ENCODE data around the gene LARP4B.

LARP4B gene

DNA sequence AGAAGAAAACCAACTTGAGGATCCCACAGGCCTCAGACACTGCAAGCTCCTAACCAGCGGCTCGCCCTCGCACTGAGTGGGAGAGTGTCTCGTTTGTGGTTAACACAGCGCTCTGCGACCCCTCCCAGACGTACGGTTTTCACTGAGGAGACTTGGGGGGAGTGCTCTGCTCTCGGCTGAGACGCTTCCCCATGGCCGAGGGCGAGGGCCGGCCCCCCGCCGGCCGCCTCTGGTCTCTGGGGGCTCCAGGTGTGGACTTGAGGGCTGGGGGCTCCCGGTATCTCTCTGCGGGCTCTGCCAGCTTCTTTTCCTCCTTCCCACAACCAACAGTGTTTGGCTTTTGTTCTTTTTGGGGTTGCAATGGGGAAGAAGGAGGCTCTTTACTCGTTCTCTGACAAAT, 118.7 kb downstream of the LARP4B start:
- H2AFZ ChIP-seq (ENCODE audit: insufficient read depth, low read length, poor library complexity) = no peak overlapping the region
- H3K27ac ChIP-seq (ENCODE audit: low read depth, low read length) = no peak overlapping the region
- no peaks in the 10 kb centered on the region for H3K4me1 ChIP-seq (ENCODE audit: control insufficient read depth in 1 of 2, insufficient read depth in 2 of 2, low read length in 2 of 2)
- no peaks in the 10 kb centered on the region for H3K27me3 ChIP-seq (ENCODE audit: insufficient read depth, low read length)
- no peak overlapping the region for H4K12ac ChIP-seq (ENCODE audit: low read depth, low read length)
- no peak overlapping the region for H3K14ac ChIP-seq (ENCODE audit: low read length)
- H2BK12ac ChIP-seq (ENCODE audit: low read length) = no peak overlapping the region
- H3K4me3 ChIP-seq (ENCODE audit: low read depth, low read length) = no peak overlapping the region
- no peak overlapping the region for H3K4me2 ChIP-seq (ENCODE audit: low read length)
- H3K9ac ChIP-seq (ENCODE audit: low read length) = no peak overlapping the region
- no peak overlapping the region for H3K18ac ChIP-seq (ENCODE audit: low read length)
- H2BK120ac ChIP-seq (ENCODE audit: insufficient read depth, low read length, poor library complexity) = no peak overlapping the region
- H3K23ac ChIP-seq (ENCODE audit: low read length) = no peak overlapping the region
- WGBS (ENCODE audit: extremely low coverage, insufficient coverage, insufficient read length) = no CpG with 5 or more reads among the region's 19 CpGs
- no peak overlapping the region for H2BK5ac ChIP-seq (ENCODE audit: low read depth, low read length, poor library complexity)
- H4K8ac ChIP-seq (ENCODE audit: low read depth, low read length) = no peak overlapping the region
- H3K79me1 ChIP-seq (ENCODE audit: low read length) = no peaks in the 10 kb centered on the region
- no peaks in the 10 kb centered on the region for H3K79me2 ChIP-seq (ENCODE audit: control insufficient read depth, insufficient read depth, low read length, poor library complexity)
- DNase-seq = no peak
- H3K4ac ChIP-seq (ENCODE audit: low read depth, low read length) = no peak overlapping the region
- H3K9me3 ChIP-seq (ENCODE audit: insufficient read depth, low read depth, low read length) = no peaks in the 10 kb centered on the region
- H4K91ac ChIP-seq (ENCODE audit: low read depth, low read length) = no peak overlapping the region
- H2AK5ac ChIP-seq (ENCODE audit: low read length) = no peak overlapping the region
- H3K36me3 ChIP-seq (ENCODE audit: control insufficient read depth in 1 of 2, insufficient read depth in 2 of 2, low read length in 2 of 2) = peaks cover 60 to 69% of the 10 kb centered on the region in 2 experiments

DNA sequence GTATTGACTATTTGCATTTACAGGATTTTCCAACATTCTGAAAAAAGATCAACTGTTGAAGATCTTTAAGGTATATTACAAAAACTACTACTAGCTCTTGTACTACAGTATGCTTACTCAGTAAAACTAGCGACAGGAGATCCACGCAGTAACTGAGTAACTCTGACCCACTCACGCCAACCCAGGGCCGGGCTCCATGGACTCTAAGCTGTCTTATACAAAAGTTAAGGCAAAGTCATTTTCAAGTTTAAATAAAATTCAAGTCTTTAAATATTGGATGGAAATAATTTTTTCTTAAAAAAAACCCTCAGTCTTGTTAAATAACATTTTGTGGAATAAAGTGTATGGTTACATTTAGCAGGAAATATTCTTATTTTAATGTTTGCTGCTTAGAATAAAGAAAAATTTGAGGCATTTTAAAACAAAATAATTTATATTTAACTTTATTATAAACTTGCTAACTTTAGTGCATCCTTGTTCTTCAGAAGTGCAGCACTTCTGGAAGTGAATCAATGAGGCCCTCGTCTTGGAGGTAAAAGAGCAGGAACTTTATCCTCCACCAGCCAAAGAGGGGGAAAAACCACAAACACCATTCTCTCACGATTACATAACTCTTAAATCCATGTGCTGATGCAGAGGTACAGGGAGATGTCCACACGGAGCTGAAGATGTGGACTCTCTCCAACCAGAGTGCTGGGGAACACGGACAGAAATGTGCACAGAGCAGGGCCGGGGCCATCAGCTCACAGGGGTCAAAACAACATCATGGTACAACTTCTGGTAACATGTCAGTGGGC, 119.9 kb downstream of the LARP4B start:
- Histone ChIP-seq H3K27ac (ENCODE audit: low read depth, low read length) (no peak overlapping the region), H3K4me3 (ENCODE audit: low read depth, low read length) (no peak overlapping the region), H4K91ac (ENCODE audit: low read depth, low read length) (no peak overlapping the region), H3K79me2 (ENCODE audit: control insufficient read depth, insufficient read depth, low read length, poor library complexity) (no peaks in the 10 kb centered on the region), H4K12ac (ENCODE audit: low read depth, low read length) (no peak overlapping the region), H3K18ac (ENCODE audit: low read length) (no peak overlapping the region), H4K8ac (ENCODE audit: low read depth, low read length) (no peak overlapping the region), H3K27me3 (ENCODE audit: insufficient read depth, low read length) (no peaks in the 10 kb centered on the region), H3K4me2 (ENCODE audit: low read length) (no peak overlapping the region), H3K4me1 (ENCODE audit: control insufficient read depth in 1 of 2, insufficient read depth in 2 of 2, low read length in 2 of 2) (no peaks in the 10 kb centered on the region), H2BK5ac (ENCODE audit: low read depth, low read length, poor library complexity) (no peak overlapping the region), H3K36me3 (ENCODE audit: control insufficient read depth in 1 of 2, insufficient read depth in 2 of 2, low read length in 2 of 2) (peaks cover 61 to 69% of the 10 kb centered on the region in 2 experiments), H2AK5ac (ENCODE audit: low read length) (no peak overlapping the region), H3K4ac (ENCODE audit: low read depth, low read length) (no peak overlapping the region), H3K79me1 (ENCODE audit: low read length) (no peaks in the 10 kb centered on the region), H3K9me3 (ENCODE audit: insufficient read depth, low read depth, low read length) (no peaks in the 10 kb centered on the region), H3K14ac (ENCODE audit: low read length) (no peak overlapping the region), H2AFZ (ENCODE audit: insufficient read depth, low read length, poor library complexity) (no peak overlapping the region), H3K23ac (ENCODE audit: low read length) (no peak overlapping the region), H2BK12ac (ENCODE audit: low read length) (no peak overlapping the region), H3K9ac (ENCODE audit: low read length) (no peak overlapping the region), H2BK120ac (ENCODE audit: insufficient read depth, low read length, poor library complexity) (no peak overlapping the region)
- no CpG with 5 or more reads among the region's 9 CpGs for WGBS (ENCODE audit: extremely low coverage, insufficient coverage, insufficient read length)
- no peak for DNase-seq

DNA sequence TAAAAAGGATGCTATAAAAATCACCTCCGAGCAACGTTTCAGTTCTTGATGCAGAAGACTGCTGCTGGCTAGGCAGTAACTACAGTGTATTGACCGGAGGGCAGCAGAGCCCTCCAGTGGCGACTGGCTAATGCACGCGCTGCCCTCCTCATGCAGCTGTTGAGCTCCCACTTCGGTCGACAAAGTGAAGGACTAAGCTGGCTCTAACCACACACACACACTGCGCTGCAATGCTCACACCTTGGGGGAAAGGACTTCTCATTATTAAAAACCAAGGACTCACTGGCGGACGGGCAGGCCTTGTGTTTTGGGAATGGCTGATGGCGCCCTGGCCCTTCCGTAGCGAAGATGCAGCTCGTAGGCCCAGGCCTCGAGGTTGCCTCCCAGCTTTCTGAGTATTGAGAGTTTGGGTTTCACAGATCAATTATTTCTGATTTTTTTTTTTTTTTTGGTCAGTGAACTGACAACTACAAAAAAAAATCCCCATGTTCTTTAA, 121.1 kb downstream of the LARP4B start:
- H2BK5ac ChIP-seq (ENCODE audit: low read depth, low read length, poor library complexity) = no peak overlapping the region
- H4K8ac ChIP-seq (ENCODE audit: low read depth, low read length) = no peak overlapping the region
- no peak overlapping the region for H2BK120ac ChIP-seq (ENCODE audit: insufficient read depth, low read length, poor library complexity)
- no peaks in the 10 kb centered on the region for H3K27me3 ChIP-seq (ENCODE audit: insufficient read depth, low read length)
- no peak overlapping the region for H4K91ac ChIP-seq (ENCODE audit: low read depth, low read length)
- no peak overlapping the region for H3K23ac ChIP-seq (ENCODE audit: low read length)
- no peak overlapping the region for H3K18ac ChIP-seq (ENCODE audit: low read length)
- H3K4ac ChIP-seq (ENCODE audit: low read depth, low read length) = no peak overlapping the region
- no peaks in the 10 kb centered on the region for H3K79me1 ChIP-seq (ENCODE audit: low read length)
- H2AK5ac ChIP-seq (ENCODE audit: low read length) = no peak overlapping the region
- no CpG with 5 or more reads among the region's 16 CpGs for WGBS (ENCODE audit: extremely low coverage, insufficient coverage, insufficient read length)
- no peak overlapping the region for H3K14ac ChIP-seq (ENCODE audit: low read length)
- peaks cover 63 to 69% of the 10 kb centered on the region in 2 experiments for H3K36me3 ChIP-seq (ENCODE audit: control insufficient read depth in 1 of 2, insufficient read depth in 2 of 2, low read length in 2 of 2)
- peak in 1 of 2 donors; percentile 33 for DNase-seq
- no peak overlapping the region for H3K9ac ChIP-seq (ENCODE audit: low read length)
- H3K4me3 ChIP-seq (ENCODE audit: low read depth, low read length) = no peak overlapping the region
- no peaks in the 10 kb centered on the region for H3K4me1 ChIP-seq (ENCODE audit: control insufficient read depth in 1 of 2, insufficient read depth in 2 of 2, low read length in 2 of 2)
- no peaks in the 10 kb centered on the region for H3K79me2 ChIP-seq (ENCODE audit: control insufficient read depth, insufficient read depth, low read length, poor library complexity)
- no peak overlapping the region for H3K4me2 ChIP-seq (ENCODE audit: low read length)
- no peak overlapping the region for H3K27ac ChIP-seq (ENCODE audit: low read depth, low read length)
- no peak overlapping the region for H2AFZ ChIP-seq (ENCODE audit: insufficient read depth, low read length, poor library complexity)
- no peak overlapping the region for H4K12ac ChIP-seq (ENCODE audit: low read depth, low read length)
- H3K9me3 ChIP-seq (ENCODE audit: insufficient read depth, low read depth, low read length) = peaks cover 2% of the 10 kb centered on the region
- no peak overlapping the region for H2BK12ac ChIP-seq (ENCODE audit: low read length)

DNA sequence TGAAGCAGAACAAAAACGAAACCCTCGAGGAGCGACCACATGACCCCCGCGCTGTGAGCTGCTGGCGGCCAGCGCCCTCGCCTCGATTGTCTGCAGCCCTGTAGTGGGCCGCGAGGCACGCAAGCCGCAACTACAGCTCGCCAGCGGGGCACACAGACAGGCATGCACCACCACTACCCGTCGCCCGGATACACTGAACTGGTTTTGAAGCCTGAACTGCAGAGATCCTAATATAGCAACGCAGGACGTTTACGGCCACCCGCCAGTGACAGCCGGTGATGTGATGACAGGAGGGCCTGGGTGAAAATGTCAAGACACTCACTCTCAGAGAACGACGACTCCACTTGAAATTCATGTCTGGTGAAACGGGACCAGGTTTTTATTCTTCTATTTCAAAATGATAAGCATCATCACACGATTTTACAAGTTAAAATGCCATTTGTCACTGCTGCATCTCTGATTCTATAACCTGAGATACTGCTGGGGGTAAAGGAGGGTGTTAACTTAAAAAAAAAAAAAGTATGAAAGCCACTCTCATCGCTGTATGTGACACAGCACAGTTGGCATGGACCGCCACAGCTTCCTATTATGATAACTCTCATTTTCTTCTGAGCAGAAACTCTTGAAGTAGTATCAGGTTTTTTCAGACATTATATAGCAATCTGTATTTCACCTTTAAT, 121.7 kb downstream of the LARP4B start:
- no peak for DNase-seq
- no peak overlapping the region for H4K8ac ChIP-seq (ENCODE audit: low read depth, low read length)
- H2BK5ac ChIP-seq (ENCODE audit: low read depth, low read length, poor library complexity) = no peak overlapping the region

More for the DNA sequence above, 121.7 kb downstream of the LARP4B start:
- Histone ChIP-seq H3K4me3 (ENCODE audit: low read depth, low read length) (peak overlapping the region; percentile 23), H3K4ac (ENCODE audit: low read depth, low read length) (no peak overlapping the region), H3K18ac (ENCODE audit: low read length) (peak overlapping the region; percentile 51), H3K23ac (ENCODE audit: low read length) (no peak overlapping the region), H3K4me1 (ENCODE audit: control insufficient read depth in 1 of 2, insufficient read depth in 2 of 2, low read length in 2 of 2) (no peaks in the 10 kb centered on the region), H3K4me2 (ENCODE audit: low read length) (no peak overlapping the region), H3K79me1 (ENCODE audit: low read length) (no peaks in the 10 kb centered on the region), H2AFZ (ENCODE audit: insufficient read depth, low read length, poor library complexity) (no peak overlapping the region), H2BK12ac (ENCODE audit: low read length) (no peak overlapping the region), H3K9me3 (ENCODE audit: insufficient read depth, low read depth, low read length) (peaks cover 2% of the 10 kb centered on the region), H4K12ac (ENCODE audit: low read depth, low read length) (no peak overlapping the region), H4K91ac (ENCODE audit: low read depth, low read length) (no peak overlapping the region), H3K9ac (ENCODE audit: low read length) (no peak overlapping the region), H2BK120ac (ENCODE audit: insufficient read depth, low read length, poor library complexity) (no peak overlapping the region), H3K36me3 (ENCODE audit: control insufficient read depth in 1 of 2, insufficient read depth in 2 of 2, low read length in 2 of 2) (peaks cover 61 to 67% of the 10 kb centered on the region in 2 experiments), H3K14ac (ENCODE audit: low read length) (no peak overlapping the region), H2AK5ac (ENCODE audit: low read length) (no peak overlapping the region), H3K27ac (ENCODE audit: low read depth, low read length) (no peak overlapping the region), H3K27me3 (ENCODE audit: insufficient read depth, low read length) (no peaks in the 10 kb centered on the region), H3K79me2 (ENCODE audit: control insufficient read depth, insufficient read depth, low read length, poor library complexity) (no peaks in the 10 kb centered on the region)
- WGBS (ENCODE audit: extremely low coverage, insufficient coverage, insufficient read length) = no CpG with 5 or more reads among the region's 29 CpGs
